Stomach (tissue), 9 donors: ENCODE results near the gene CCDC174. TPM values are rescaled to one million over a fixed set of nuclear protein-coding genes. Genes with fewer than 3 reads are reported as not detected.

Experiments used
- DNase-seq, 2 donors: peaks; one replicate each; pipeline versions ENCODE4 v3.0.0 to v3.0.0-alpha.2; 2013 to 2019
- H3K27ac ChIP-seq, 5 donors: fragments of 200-600 bp in 4 of 5; sonication (generic) in 4 of 5; one replicate each; pipeline ENCODE4 v1.5.1; 2013 to 2019; ENCODE audit warnings: mild to moderate bottlenecking in 1 of 5, moderate library complexity in 1 of 5
- H3K27me3 ChIP-seq, 3 donors: fragments of 200-600 bp; sonication (generic); one replicate each; pipeline ENCODE4 v1.5.1; 2017 to 2019; ENCODE audit warnings: mixed run types in 1 of 3
- H3K36me3 ChIP-seq, 4 donors: fragments of 200-600 bp; sonication (generic); 1 replicate in 3 of 4; 2 replicates in 1 of 4; pipeline ENCODE4 v1.5.1; 2016 to 2019
- H3K4me1 ChIP-seq, 4 donors: fragments of 200-600 bp; sonication (generic); one replicate each; pipeline ENCODE4 v1.5.1; 2016 to 2019
- H3K4me3 ChIP-seq, 4 donors: fragments of 200-600 bp; sonication (generic) in 3 of 4; one replicate each; pipeline ENCODE4 v1.5.1; 2016 to 2019; ENCODE audit warnings: mild to moderate bottlenecking in 1 of 4
- H3K9me3 ChIP-seq, 4 donors: fragments of 200-600 bp; sonication (generic); one replicate each; pipeline ENCODE4 v1.5.1; 2016 to 2019
- CTCF ChIP-seq, 7 experiments: fragments of 450-650 bp in 4 of 7; fragments of 200-600 bp in 3 of 7; sonication (generic) in 3 of 7; IDR thresholded peaks; one replicate each; pipeline ENCODE4 v1.5.1; 2016 to 2019; ENCODE audit warnings: antibody characterized with exemption in 7 of 7, control low read depth in 2 of 7, mild to moderate bottlenecking in 1 of 7
- EP300 ChIP-seq: sonication (generic); formaldehyde crosslinking; IDR thresholded peaks from one replicate; pipeline ENCODE4 v1.6.1; 2017; ENCODE audit warnings: antibody characterized with exemption
- POLR2A ChIP-seq, 4 donors: fragments of 450-650 bp; IDR thresholded peaks; one replicate each; pipeline ENCODE4 v1.6.1; 2016; ENCODE audit warnings: antibody characterized with exemption in 4 of 4, control low read depth in 2 of 4, mild to moderate bottlenecking in 1 of 4, moderate library complexity in 1 of 4
- POLR2AphosphoS5 ChIP-seq, 3 donors: sonication (generic); formaldehyde crosslinking; IDR thresholded peaks; one replicate each; pipeline ENCODE4 v1.6.1; 2016; ENCODE audit warnings: antibody characterized with exemption in 3 of 3
- WGBS, 5 donors: extraction: QIAGEN DNeasy Blood & Tissue Kit in 3 of 5; methylation state at CpG; one replicate each; pipeline versions ENCODE4 v1.1.5 to v1.1.7; 2013 to 2018; 5-methylcytosine and 5-hydroxymethylcytosine counted together
- intact Hi-C: fragments of 100-400 bp; cut with DNase I; formaldehyde crosslinking; loops from one replicate; pipeline ENCODE4 v1.15.1; 2023; ENCODE audit warnings: low total_unique reads
- polyA plus RNA-seq, 3 donors: library from polyadenylated mRNA; stranded (reverse); fragments of 200-250 nt; gene quantifications; one replicate each; pipeline ENCODE4 v1.2.3, GENCODE V29; 2013
- total RNA-seq, 5 donors: library from RNA; depleted of rRNA; stranded (reverse); fragments of >200 nt; gene quantifications; one replicate each; pipeline versions ENCODE4 v1.1.0 to v1.2.3, GENCODE V29; 2014 to 2016
- donor health status: healthy with polysubstance abuse.
- donor health status: Bipolar disorder and iron deficiency.
- donor health status: healthy.

The CCDC174 gene
- total and polyA plus RNA-seq, 8 donors = 8.5 to 44.0 (median 19.2) TPM

- intact Hi-C loops = no loop called here
- Histone ChIP-seq H3K27ac (no peak overlapping the region), H3K9me3 (no peaks in the 10 kb centered on the region), H3K27me3 (peaks cover 0 to 35% (median 9%) of the 10 kb centered on the region in 3 donors), H3K36me3 (no peaks in the 10 kb centered on the region), H3K4me1 (peaks cover 4 to 19% (median 12%) of the 10 kb centered on the region in 4 donors), H3K4me3 (no peak overlapping the region)
- no peak for DNase-seq
- 65 to 83% (median 75%) methylated on average over 5 of the region's 5 CpGs for WGBS, 5 donors
- TF ChIP-seq EP300 = no peak
- TF ChIP-seq POLR2A (IDR thresholded peaks at IDR 0.05) = no peak
- no peak for TF ChIP-seq POLR2AphosphoS5 (IDR thresholded peaks at IDR 0.05)
- no peak for TF ChIP-seq CTCF (IDR thresholded peaks at IDR 0.05)
Observed at GRCh38 chr3:14645453-14645852, 6.1 kb upstream of the CCDC174 start.

GRCh38 chr3:14646131-14646573 is 5.4 kb upstream of the CCDC174 start:
- intact Hi-C loops = no loop called here
- WGBS, 5 donors = 70 to 87% (median 86%) methylated on average over 6 of the region's 6 CpGs
- H3K9me3 ChIP-seq = no peaks in the 10 kb centered on the region
- H3K27me3 ChIP-seq = peaks cover 0 to 28% (median 4%) of the 10 kb centered on the region in 3 donors
- TF ChIP-seq CTCF (IDR thresholded peaks at IDR 0.05) (no peak), POLR2AphosphoS5 (IDR thresholded peaks at IDR 0.05) (no peak), POLR2A (IDR thresholded peaks at IDR 0.05) (no peak), EP300 (no peak)
- H3K36me3 ChIP-seq = no peaks in the 10 kb centered on the region
- DNase-seq = no peak
- H3K27ac ChIP-seq = no peak overlapping the region
- H3K4me3 ChIP-seq = no peak overlapping the region
- H3K4me1 ChIP-seq = peaks cover 4 to 25% (median 18%) of the 10 kb centered on the region in 4 donors

- Histone ChIP-seq H3K36me3 (no peaks in the 10 kb centered on the region), H3K27ac (no peak overlapping the region), H3K4me1 (peaks cover 4 to 25% (median 18%) of the 10 kb centered on the region in 4 donors), H3K27me3 (peaks cover 0 to 22% (median 4%) of the 10 kb centered on the region in 3 donors), H3K9me3 (no peaks in the 10 kb centered on the region), H3K4me3 (no peak overlapping the region)
- intact Hi-C loops = no loop called here
- no peak for DNase-seq
- 82 to 90% (median 85%) methylated on average over 9 of the region's 9 CpGs for WGBS, 5 donors
- TF ChIP-seq POLR2AphosphoS5 (IDR thresholded peaks at IDR 0.05) (no peak), POLR2A (IDR thresholded peaks at IDR 0.05) (no peak), CTCF (IDR thresholded peaks at IDR 0.05) (no peak), EP300 (no peak)
Observed at GRCh38 chr3:14646589-14647413, 4.8 kb upstream of the CCDC174 start.

- peak overlapping the region in 4 of 5 donors; percentile 5 to 95 (median 60) for H3K27ac ChIP-seq
- intact Hi-C loops = no loop called here
- DNase-seq = peak in 1 of 2 donors; percentile 36
Observed at GRCh38 chr3:14647976-14648955, 3.3 kb upstream of the CCDC174 start.

More at GRCh38 chr3:14647976-14648955, 3.3 kb upstream of the CCDC174 start:
- Histone ChIP-seq H3K9me3 (no peaks in the 10 kb centered on the region), H3K36me3 (no peaks in the 10 kb centered on the region), H3K4me1 (peaks cover 16 to 37% (median 30%) of the 10 kb centered on the region in 4 donors), H3K4me3 (no peak overlapping the region), H3K27me3 (peaks cover 0 to 8% (median 4%) of the 10 kb centered on the region in 3 donors)
- 52 to 64% (median 59%) methylated on average over 19 of the region's 19 CpGs for WGBS, 5 donors
- TF ChIP-seq CTCF (IDR thresholded peaks at IDR 0.05) (no peak), POLR2A (IDR thresholded peaks at IDR 0.05) (no peak), POLR2AphosphoS5 (IDR thresholded peaks at IDR 0.05) (no peak), EP300 (no peak)
